Left renal cortex interstitium (tissue), 4 donors: ENCODE measurements around the gene REV1. TPM values are rescaled to one million over a fixed set of nuclear protein-coding genes. Genes with fewer than 3 reads are reported as not detected.
"Not testable (repeated sequence)": the region's sequence is repeated elsewhere in the genome, so short reads cannot be mapped to it uniquely, and the experiment has no call there.

ENCODE experiments used
- DNase-seq, 4 donors: peaks; one replicate each; pipeline ENCODE4 v3.0.0-alpha.2; 2013; ENCODE audit warnings: low read depth in 4 of 4, low spot score in 2 of 4, missing footprints in 1 of 4
- polyA plus RNA-seq, 4 donors: library from polyadenylated mRNA; unstranded; fragments of 120-200 nt; gene quantifications; one replicate each; pipeline ENCODE4 v1.2.1, GENCODE V29; 2013; ENCODE audit not compliant: insufficient read length in 4 of 4

Gene REV1
- polyA plus RNA-seq, 4 donors, result 41.6 to 81.1 (median 61.4) TPM

- not testable (repeated sequence) for DNase-seq
Observed at GRCh38 chr2:99368854-99369253, 121.0 kb downstream of the REV1 start.

GRCh38 chr2:99365661-99366060 is 124.2 kb downstream of the REV1 start:
- no peak for DNase-seq

- DNase-seq, result no peak
Observed at GRCh38 chr2:99356853-99357252, 133.0 kb downstream of the REV1 start.

- DNase-seq, result not testable (repeated sequence)
Observed at GRCh38 chr2:99354825-99355224, 135.0 kb downstream of the REV1 start.

GRCh38 chr2:99354070-99354469 is 135.7 kb downstream of the REV1 start:
- no peak for DNase-seq

Other genes starting within 250 kb of the REV1 start
- under 1 TPM; 0.21 to 0.71 (median 0.36) TPM for gene LYG2, start 234.4 kb downstream of the REV1 start, polyA plus RNA-seq
- gene LYG1, start 188.8 kb downstream of the REV1 start, polyA plus RNA-seq, result 1 to 10 TPM; 3.0 to 5.8 (median 4.5) TPM
- 10 to 100 TPM; 37.1 to 47.5 (median 41.1) TPM for gene TXNDC9, start 153.7 kb downstream of the REV1 start, polyA plus RNA-seq
- 10 to 100 TPM; 53.6 to 77.9 (median 67.5) TPM for gene EIF5B, start 152.6 kb downstream of the REV1 start, polyA plus RNA-seq